NAMALWA (cell line): Measurements from ENCODE around the gene CRISPLD2.
"Not testable (repeated sequence)": the region's sequence is repeated elsewhere in the genome, so short reads cannot be mapped to it uniquely, and the experiment has no call there.

Source experiments
- DNase-seq: peaks from one replicate; pipeline ENCODE4 v3.0.0-alpha.2; 2015; ENCODE audit warnings: low spot score

CRISPLD2 gene

GRCh38 chr16:84840687-84841627 is 21.2 kb downstream of the CRISPLD2 start:
- no peak for DNase-seq

GRCh38 chr16:84841787-84842300 is 22.1 kb downstream of the CRISPLD2 start:
- no peak for DNase-seq

- no peak for DNase-seq
Measured at GRCh38 chr16:84842516-84843148, 22.8 kb downstream of the CRISPLD2 start.

- DNase-seq: no peak
Measured at GRCh38 chr16:84843149-84844048, 23.6 kb downstream of the CRISPLD2 start.

- DNase-seq: no peak
Measured at GRCh38 chr16:84844049-84844350, 24.2 kb downstream of the CRISPLD2 start.

GRCh38 chr16:84844559-84845495 is 25.0 kb downstream of the CRISPLD2 start:
- no peak for DNase-seq

GRCh38 chr16:84845496-84846002 is 25.8 kb downstream of the CRISPLD2 start:
- no peak for DNase-seq

- DNase-seq: no peak
Measured at GRCh38 chr16:84847564-84848355, 28.0 kb downstream of the CRISPLD2 start.

- DNase-seq: no peak
Measured at GRCh38 chr16:84848986-84849634, 29.3 kb downstream of the CRISPLD2 start.

GRCh38 chr16:84849751-84850150 is 30.0 kb downstream of the CRISPLD2 start:
- no peak for DNase-seq

- no peak for DNase-seq
Measured at GRCh38 chr16:84850714-84851113, 30.9 kb downstream of the CRISPLD2 start.

GRCh38 chr16:84851192-84852127 is 31.7 kb downstream of the CRISPLD2 start:
- DNase-seq: no peak

GRCh38 chr16:84853534-84853933 is 33.7 kb downstream of the CRISPLD2 start:
- no peak for DNase-seq

GRCh38 chr16:84854759-84855158 is 35.0 kb downstream of the CRISPLD2 start:
- DNase-seq: no peak

- not testable (repeated sequence) for DNase-seq
Measured at GRCh38 chr16:84855435-84856202, 35.8 kb downstream of the CRISPLD2 start.

GRCh38 chr16:84856203-84856581 is 36.4 kb downstream of the CRISPLD2 start:
- DNase-seq: not testable (repeated sequence)

- DNase-seq: not testable (repeated sequence)
Measured at GRCh38 chr16:84856811-84857210, 37.0 kb downstream of the CRISPLD2 start.

- no peak for DNase-seq
Measured at GRCh38 chr16:84859681-84860080, 39.9 kb downstream of the CRISPLD2 start.
